Ramos (cell line): Measurements from ENCODE around the gene EAF1.
"Not testable (repeated sequence)": the region's sequence is repeated elsewhere in the genome, so short reads cannot be mapped to it uniquely, and the experiment has no call there.

Experiments
- in situ Hi-C: fragments of 300-500 bp; cut with MboI; formaldehyde crosslinking; loops from one replicate; pipeline ENCODE4 v1.14.3; 2022; ENCODE audit warnings: low sequenced_read_pairs; ENCODE audit not compliant: unreplicated experiment

Gene EAF1

DNA sequence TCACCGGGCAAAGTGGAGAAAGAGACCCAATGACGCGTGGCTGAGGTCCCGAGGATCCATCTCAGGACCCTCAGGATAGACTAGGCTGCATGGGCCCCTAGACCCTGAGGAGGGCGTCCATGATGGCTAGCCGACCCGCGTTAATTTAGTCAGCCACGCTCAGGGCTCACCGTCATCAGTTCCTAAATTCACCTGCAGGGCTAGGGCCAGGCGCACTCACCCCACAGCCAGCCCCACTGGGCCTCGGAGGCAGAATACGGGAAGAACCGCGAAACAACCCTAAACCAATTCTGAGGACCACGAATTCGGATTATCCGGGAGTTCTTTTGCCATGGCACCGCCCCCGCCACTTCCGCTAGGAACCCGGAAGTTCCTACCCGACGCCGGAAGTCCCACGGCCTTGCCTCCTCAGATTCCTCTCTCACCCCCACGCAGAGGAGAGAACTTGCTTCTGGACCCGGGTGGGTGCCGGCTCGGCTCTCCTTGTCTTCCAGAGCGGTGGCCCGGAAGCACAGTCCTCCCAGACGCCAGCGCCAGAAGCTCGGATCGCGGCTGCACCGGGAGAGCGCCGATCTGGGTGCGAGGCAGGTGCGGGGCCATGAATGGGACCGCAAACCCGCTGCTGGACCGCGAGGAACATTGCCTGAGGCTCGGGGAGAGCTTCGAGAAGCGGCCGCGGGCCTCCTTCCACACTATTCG is at the start of gene EAF1, which contains the start of gene METTL6:
Gene EAF1, plus strand, starts transcription at position 417 of the 699 bp plus-strand sequence. Its CDS starts 182 bp downstream, at position 599.
Gene METTL6, minus strand, starts transcription at position 363 of the 699 bp plus-strand sequence. CDS start 1,033 bp downstream, outside the sequence.
- in situ Hi-C loops, result no loop called here

DNA sequence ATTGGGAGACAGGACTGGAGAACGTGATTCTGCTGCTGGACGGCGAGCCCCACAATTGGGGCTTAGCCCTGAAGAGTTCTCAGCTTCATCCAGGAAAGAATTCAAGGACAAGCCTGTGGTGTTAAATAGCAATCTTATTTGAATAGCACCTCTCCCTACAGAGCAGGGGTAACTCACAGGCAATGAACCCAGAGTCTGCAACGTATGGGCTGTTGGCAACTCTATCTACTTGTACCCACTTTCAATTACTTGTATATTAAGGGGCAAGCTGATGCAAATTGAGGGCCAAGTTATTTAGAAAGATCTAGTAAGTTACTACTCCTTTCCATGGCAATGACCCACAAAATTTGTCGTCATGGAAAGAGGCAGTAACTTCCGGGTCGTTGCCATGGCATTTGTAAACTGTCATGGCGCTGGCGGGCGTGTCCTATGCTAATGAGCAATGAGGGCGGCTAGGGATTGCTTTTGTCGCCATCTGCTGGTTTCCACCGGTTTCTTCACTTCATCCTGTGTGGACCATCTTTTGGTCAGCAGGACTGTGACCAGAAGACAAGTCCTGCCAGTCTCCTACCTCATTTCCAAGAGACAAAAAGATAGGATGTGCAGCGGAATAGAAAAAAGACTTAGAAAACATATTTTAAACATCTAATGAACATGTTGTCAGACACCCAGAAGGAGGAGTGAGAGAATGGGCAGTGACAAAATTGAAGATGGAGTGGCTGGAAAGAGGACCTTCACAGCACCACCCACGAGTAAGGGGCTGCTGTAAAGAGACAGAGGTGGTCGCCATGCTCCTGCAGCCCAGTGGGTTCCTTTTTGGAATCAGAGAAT is 49.2 kb upstream of the EAF1 start:
- in situ Hi-C loops, result no loop called here

DNA sequence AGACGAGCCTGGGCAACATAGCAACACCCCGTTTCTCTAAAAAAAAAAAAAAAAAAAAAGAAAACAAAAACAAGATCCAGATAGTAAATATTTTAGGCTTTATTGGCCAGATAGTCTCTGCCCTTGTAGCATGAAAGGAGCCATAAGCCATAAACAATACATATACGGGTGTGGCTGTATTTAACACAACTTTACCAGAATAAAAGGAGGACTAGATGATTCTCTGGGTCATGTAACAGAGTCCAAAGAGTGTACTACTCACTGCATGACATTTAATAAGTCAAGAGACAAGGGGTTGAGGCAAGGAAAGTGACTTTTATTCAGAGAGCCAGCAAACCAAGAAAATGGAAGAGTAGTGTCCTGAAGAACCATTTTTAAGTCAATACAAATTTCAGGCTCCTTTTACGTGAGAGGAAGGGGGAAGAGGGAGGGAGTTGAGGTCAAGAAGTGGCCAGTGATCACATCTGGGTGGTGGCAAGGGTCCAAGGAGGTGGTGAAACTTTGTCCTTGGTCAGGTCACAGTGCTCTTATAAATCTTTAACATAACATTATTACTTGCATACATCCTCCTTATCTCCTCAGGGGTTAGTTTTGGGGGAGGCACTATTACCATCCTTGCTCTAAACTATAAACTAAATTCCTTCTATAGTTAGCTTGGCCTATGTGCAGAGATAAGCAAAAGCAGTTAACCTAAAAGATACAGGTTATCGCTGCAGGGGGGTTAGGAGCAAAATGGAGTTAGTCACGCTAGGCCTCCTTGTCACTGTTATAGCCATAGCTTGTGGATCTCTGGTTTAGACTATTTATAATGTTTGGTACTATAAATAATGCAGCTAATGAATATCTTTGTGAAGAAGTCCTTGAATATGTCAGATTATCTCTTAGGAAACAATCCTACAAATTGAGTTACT is 46.2 kb upstream of the EAF1 start:
- in situ Hi-C loops, result loop anchor here (5.0 kb wide), 1 partner anchor 114 kb away; no protein-coding TSS in a partner anchor

- in situ Hi-C loops, result loop anchor here (5.0 kb wide), 1 partner anchor 115 kb away; no protein-coding TSS in a partner anchor
Measured at GRCh38 chr3:15382405-15382923, 44.9 kb upstream of the EAF1 start.

DNA sequence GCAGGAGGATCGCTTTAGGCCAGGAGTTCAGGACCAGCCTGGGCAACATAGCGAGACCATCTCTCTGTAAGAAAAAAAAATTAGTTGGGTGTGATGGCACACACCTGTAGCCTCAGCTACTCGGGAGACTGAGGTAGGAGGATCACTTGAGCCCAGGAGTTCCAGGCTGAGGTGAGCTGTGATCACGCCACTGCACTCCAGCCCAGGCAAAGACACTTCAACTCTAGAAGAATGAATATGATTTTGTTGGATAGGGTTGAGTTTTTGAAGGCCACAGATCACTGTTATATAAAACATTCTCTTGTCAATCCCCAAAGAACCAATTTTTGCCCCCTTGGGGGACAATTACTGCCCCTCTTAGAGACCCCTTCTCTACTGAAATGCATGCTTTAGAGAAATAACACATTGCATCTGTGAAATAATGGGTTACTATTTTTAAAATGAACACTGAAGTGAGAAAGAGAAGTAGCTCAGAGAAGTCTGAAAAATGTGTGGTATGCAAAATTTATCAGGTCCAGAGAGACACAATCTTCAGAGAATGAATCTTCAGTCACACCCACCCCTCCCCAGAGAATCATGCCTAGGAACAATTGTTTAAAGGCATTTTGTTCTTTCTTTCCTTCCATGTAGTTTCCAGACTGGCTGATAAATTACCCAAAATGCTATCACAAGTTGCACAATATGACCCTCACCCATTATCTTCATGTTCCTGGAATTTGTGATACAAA is 42.7 kb upstream of the EAF1 start:
- in situ Hi-C loops, result loop anchor here (5.0 kb wide), 1 partner anchor 117 kb away; no protein-coding TSS in a partner anchor

- in situ Hi-C loops, result not testable (repeated sequence)
Measured at GRCh38 chr3:15385238-15385695, 42.1 kb upstream of the EAF1 start.

DNA sequence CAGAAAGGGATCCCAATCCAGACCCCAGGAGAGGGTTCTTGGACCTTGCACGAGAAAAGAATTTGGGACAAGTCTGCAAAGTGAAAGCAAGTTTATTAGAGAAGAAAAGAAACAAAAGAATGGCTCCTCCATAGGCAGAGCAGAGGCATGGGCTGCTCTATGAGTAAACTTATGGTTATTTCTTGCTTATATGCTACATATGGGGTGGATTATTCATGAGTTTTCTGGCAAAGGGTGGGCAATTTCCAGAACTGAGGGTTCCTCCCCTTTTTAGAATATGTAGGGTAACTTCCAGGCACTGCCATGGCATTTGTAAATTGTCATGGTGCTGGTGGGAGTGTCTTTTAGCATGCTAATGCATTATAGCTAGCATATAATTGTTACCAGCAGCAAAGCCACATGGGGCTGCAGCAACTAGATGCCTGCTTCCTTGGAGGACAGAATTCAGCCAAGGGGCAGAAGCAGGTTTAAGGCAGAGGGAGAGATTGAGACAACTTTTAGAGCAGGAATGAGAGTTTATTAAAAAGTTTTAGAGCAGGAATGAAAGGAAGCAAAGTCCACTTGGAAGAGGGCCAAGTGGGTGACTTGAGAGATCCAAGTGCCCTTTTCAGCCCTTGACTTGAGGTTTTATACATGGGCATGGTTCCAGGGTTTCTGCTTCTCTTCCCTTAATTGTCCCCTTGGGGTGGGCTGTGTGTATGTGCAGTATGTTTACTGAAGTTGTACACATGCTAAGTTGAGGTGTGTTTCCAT is 41.3 kb upstream of the EAF1 start:
- in situ Hi-C loops, result no loop called here

GRCh38 chr3:15386654-15386955 is 40.8 kb upstream of the EAF1 start:
- in situ Hi-C loops, result not testable (repeated sequence)

GRCh38 chr3:15387171-15387581 is 40.2 kb upstream of the EAF1 start:
- in situ Hi-C loops, result no loop called here

GRCh38 chr3:15387735-15388134 is 39.7 kb upstream of the EAF1 start:
- in situ Hi-C loops, result no loop called here

GRCh38 chr3:15388335-15388734 is 39.1 kb upstream of the EAF1 start:
- in situ Hi-C loops, result not testable (repeated sequence)

DNA sequence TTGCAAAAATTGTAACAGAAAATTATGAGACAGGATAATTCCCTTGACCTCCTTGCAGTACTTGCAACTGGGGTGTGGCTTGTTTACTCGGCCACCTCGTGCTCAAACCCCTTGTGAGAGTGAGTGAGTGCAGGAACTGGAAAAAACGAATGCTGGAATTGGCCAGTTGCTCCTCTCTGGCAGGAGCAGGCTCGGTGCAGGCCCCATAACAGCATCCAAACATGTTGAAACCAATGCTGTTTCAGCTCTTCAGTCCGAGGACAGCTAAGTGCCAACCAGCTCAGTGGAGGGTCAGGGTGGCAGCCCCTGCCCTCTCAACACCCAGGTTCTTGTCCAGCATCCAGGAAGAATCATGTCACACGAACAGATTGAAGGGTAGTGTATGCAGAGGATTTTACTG is 36.9 kb upstream of the EAF1 start:
- in situ Hi-C loops, result no loop called here

DNA sequence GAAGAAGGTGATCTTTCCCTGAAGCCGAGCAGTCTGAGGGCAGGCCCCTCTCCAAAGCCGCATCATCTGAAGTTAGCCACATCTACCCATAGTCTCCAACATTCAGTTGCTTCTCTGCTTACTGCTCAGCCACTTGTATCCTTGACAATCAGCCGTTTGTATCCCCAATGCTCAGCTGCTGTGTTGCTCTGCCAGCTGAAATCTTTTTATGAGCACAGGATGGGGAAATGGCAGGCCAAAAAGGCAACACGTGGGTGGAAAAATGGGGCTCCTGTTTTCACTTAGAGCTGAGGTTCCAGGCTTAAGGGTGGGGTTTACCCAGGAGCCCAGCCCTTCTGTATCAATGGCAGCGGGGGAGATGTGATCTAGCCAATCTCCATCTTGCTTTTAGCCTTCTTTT is 36.4 kb upstream of the EAF1 start:
- in situ Hi-C loops, result no loop called here

DNA sequence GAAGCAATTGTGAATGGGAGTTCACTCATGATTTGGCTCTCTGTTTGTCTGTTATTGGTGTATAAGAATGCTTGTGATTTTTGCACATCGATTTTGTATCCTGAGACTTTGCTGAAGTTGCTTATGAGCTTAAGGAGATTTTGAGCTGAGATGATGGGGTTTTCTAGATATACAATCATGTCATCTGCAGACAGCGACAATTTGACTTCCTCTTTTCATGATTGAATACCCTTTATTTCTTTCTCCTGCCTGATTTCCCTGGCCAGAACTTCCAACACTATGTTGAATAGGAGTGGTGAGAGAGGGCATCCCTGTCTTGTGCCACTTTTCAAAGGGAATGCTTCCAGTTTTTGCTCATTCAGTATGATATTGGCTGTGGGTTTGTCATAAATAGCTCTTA is 34.1 kb upstream of the EAF1 start:
- in situ Hi-C loops, result not testable (repeated sequence)

GRCh38 chr3:15398731-15399133 is 28.7 kb upstream of the EAF1 start:
- in situ Hi-C loops, result not testable (repeated sequence)

GRCh38 chr3:15399970-15400369 is 27.4 kb upstream of the EAF1 start:
- in situ Hi-C loops, result loop anchor here (10.0 kb wide), 1 partner anchor 195 kb away; the partner anchor contains the start of gene CAPN7

DNA sequence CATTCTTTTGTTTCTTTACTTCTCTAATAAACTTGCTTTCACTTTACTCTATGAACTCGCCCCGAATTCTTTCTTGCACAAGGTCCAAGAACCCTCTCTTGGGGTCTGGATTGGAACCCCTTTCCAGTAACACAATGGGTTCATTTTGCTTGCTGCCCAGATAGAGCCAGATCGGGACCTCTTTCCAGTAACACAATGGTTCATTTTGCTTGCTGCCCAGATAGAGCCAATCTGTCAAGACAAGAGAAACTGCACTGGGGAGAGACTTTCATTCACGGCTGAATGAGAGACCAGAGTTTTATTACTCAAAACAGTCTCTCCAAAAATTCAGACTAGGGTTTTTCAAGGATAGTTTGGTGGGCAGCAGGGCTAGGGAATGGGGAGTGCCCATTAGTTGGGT is 25.5 kb upstream of the EAF1 start:
- in situ Hi-C loops, result loop anchor here (10.0 kb wide), 1 partner anchor 197 kb away; the partner anchor contains the start of gene CAPN7

DNA sequence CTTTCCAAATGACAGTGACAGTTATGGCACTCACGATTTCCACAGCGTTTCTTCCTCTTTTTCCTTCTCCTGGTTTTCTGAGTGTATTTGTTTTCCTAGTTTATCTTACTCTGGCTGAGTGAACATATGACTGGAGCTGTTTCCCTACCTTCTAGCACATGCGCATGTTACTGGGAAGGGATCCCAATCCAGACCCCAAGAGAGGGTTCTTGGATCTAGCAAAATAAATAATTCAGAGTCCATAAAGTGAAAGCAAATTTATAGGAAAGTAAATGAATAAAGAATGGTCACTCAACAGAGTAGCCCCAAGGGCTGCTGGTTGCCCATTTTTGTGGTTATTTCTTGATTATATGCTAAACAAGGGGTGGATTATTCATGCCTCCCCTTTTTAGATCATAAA is 23.9 kb upstream of the EAF1 start:
- in situ Hi-C loops, result loop anchor here (10.0 kb wide), 1 partner anchor 199 kb away; the partner anchor contains the start of gene CAPN7
